Measurements from ENCODE around the gene BGN.

The BGN gene

GRCh38 chrX:153494541-153495361, at the start of gene BGN:
Gene BGN (plus strand): TSS chrX:153494980. CDS start chrX:153504632, 9,652 bp downstream.
- TF ChIP-seq Cebpa-rat (IDR thresholded peaks at IDR 0.05) = no peak
- Histone ChIP-seq H3K4me2 (peak within 1 kb of the TSS; percentile 84), H3K4me3 (no peak within 1 kb of the TSS), H4K20me1 (peaks cover 11% of the 10 kb centered on the region; the same call in 1 of the 2 replicates), H3K27me3 (peaks cover 32% of the 10 kb centered on the region), H3K4me1 (peaks cover 90% of the 10 kb centered on the region), H3K9me3 (no peaks in the 10 kb centered on the region), H3K27ac (peak within 1 kb of the TSS; percentile 90), H3K9ac (peak within 1 kb of the TSS; percentile 41; the same call in 1 of the 2 replicates), H3K36me3 (no peaks in the 10 kb centered on the region)

GRCh38 chrX:153445106-153445855, 49.5 kb upstream of the BGN start:
- H3K4me1 ChIP-seq = 0 out of 2 replicates have a peak, but pooled peaks cover 6% of the 10 kb centered on the region
- peaks cover 27% of the 10 kb centered on the region; the same call in 1 of the 2 replicates for H4K20me1 ChIP-seq
- peaks cover 10% of the 10 kb centered on the region; the same call in 1 of the 2 replicates for H3K36me3 ChIP-seq
- H3K27me3 ChIP-seq = peaks cover 46% of the 10 kb centered on the region
- H3K9ac ChIP-seq = no peak overlapping the region
- H3K4me2 ChIP-seq = no peak overlapping the region
- TF ChIP-seq Cebpa-rat (IDR thresholded peaks at IDR 0.05) = no peak
- H3K4me3 ChIP-seq = no peak overlapping the region
- no peak overlapping the region for H3K27ac ChIP-seq
- peaks cover 6% of the 10 kb centered on the region; the same call in 1 of the 2 replicates for H3K9me3 ChIP-seq

GRCh38 chrX:153445856-153446635, 48.7 kb upstream of the BGN start, which contains the start of gene TREX2:
Gene TREX2 (minus strand): TSS chrX:153446056. CDS start chrX:153445430, 626 bp downstream.
- no peak within 1 kb of the TSS for H3K27ac ChIP-seq
- H3K4me1 ChIP-seq = 0 out of 2 replicates have a peak, but pooled peaks cover 6% of the 10 kb centered on the region
- peaks cover 51% of the 10 kb centered on the region for H3K27me3 ChIP-seq
- no peak within 1 kb of the TSS for H3K4me2 ChIP-seq
- H3K4me3 ChIP-seq = no peak within 1 kb of the TSS
- no peak for TF ChIP-seq Cebpa-rat (IDR thresholded peaks at IDR 0.05)
- H3K36me3 ChIP-seq = peaks cover 18% of the 10 kb centered on the region
- H3K9me3 ChIP-seq = peaks cover 6% of the 10 kb centered on the region; the same call in 1 of the 2 replicates
- peaks cover 35% of the 10 kb centered on the region; the same call in 1 of the 2 replicates for H4K20me1 ChIP-seq
- H3K9ac ChIP-seq = no peak within 1 kb of the TSS

- Histone ChIP-seq H3K4me3 (no peak overlapping the region), H3K4me2 (no peak overlapping the region), H4K20me1 (peaks cover 40% of the 10 kb centered on the region; the same call in 1 of the 2 replicates), H3K27ac (no peak overlapping the region), H3K4me1 (0 out of 2 replicates have a peak, but pooled peaks cover 6% of the 10 kb centered on the region), H3K9ac (no peak overlapping the region), H3K36me3 (peaks cover 23% of the 10 kb centered on the region), H3K27me3 (peaks cover 56% of the 10 kb centered on the region), H3K9me3 (peaks cover 6% of the 10 kb centered on the region; the same call in 1 of the 2 replicates)
- TF ChIP-seq Cebpa-rat (IDR thresholded peaks at IDR 0.05) = no peak
Observed at GRCh38 chrX:153446636-153446936, 48.2 kb upstream of the BGN start.

- Histone ChIP-seq H3K36me3 (peaks cover 25% of the 10 kb centered on the region), H3K9me3 (peaks cover 6% of the 10 kb centered on the region; the same call in 1 of the 2 replicates), H3K4me1 (0 out of 2 replicates have a peak, but pooled peaks cover 6% of the 10 kb centered on the region), H3K9ac (no peak overlapping the region), H3K4me3 (no peak overlapping the region), H3K4me2 (no peak overlapping the region), H4K20me1 (peaks cover 42% of the 10 kb centered on the region; the same call in 1 of the 2 replicates), H3K27ac (no peak overlapping the region), H3K27me3 (peaks cover 61% of the 10 kb centered on the region)
- TF ChIP-seq Cebpa-rat (IDR thresholded peaks at IDR 0.05) = no peak
Observed at GRCh38 chrX:153446950-153447580, 47.7 kb upstream of the BGN start.

GRCh38 chrX:153447581-153447960, 47.2 kb upstream of the BGN start:
- H3K36me3 ChIP-seq = peaks cover 25% of the 10 kb centered on the region
- peaks cover 6% of the 10 kb centered on the region; the same call in 1 of the 2 replicates for H3K9me3 ChIP-seq
- no peak overlapping the region for H3K4me3 ChIP-seq
- H3K27ac ChIP-seq = no peak overlapping the region
- TF ChIP-seq Cebpa-rat (IDR thresholded peaks at IDR 0.05) = no peak
- peaks cover 42% of the 10 kb centered on the region; the same call in 1 of the 2 replicates for H4K20me1 ChIP-seq
- H3K9ac ChIP-seq = no peak overlapping the region
- H3K4me1 ChIP-seq = 0 out of 2 replicates have a peak, but pooled peaks cover 6% of the 10 kb centered on the region
- H3K27me3 ChIP-seq = peaks cover 63% of the 10 kb centered on the region
- H3K4me2 ChIP-seq = no peak overlapping the region

GRCh38 chrX:153448556-153449367, 46.0 kb upstream of the BGN start:
- Histone ChIP-seq H3K36me3 (peaks cover 28% of the 10 kb centered on the region), H3K27ac (no peak overlapping the region), H3K4me2 (no peak overlapping the region), H3K4me1 (0 out of 2 replicates have a peak, but pooled peaks cover 6% of the 10 kb centered on the region), H3K9me3 (peaks cover 6% of the 10 kb centered on the region; the same call in 1 of the 2 replicates), H3K9ac (no peak overlapping the region), H4K20me1 (peaks cover 42% of the 10 kb centered on the region; the same call in 1 of the 2 replicates), H3K4me3 (no peak overlapping the region), H3K27me3 (peaks cover 73% of the 10 kb centered on the region)
- TF ChIP-seq Cebpa-rat (IDR thresholded peaks at IDR 0.05) = no peak

Data from BLaER1 (cell line).